ENCODE measurements around the gene FOSL1. TPM values are rescaled to one million over a fixed set of nuclear protein-coding genes. Genes with fewer than 3 reads are reported as not detected.

FOSL1 gene
- total RNA-seq, 2 donors from 2014 or later, result 18.7 to 24.8 TPM

DNA sequence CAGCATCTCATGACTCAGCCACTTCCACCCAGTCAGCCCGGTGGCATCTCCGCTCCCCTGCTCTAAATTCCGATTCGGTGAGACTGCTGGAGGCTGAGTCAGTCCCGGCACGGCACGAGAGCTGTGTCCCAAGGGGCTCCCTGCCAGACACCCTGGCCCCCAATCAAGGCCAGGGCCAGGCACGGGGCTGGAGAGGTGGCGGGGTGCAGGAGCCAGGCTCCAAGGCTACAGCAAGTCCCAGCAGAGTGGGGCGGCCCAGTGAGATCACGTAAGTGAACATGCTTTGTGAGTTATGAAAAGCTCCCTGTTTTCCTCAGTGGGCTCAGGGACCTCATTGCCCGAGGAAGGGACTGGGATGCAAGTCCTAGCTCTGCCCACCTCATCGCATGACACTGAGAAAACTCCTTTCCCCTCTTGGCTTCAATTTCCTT lies 15.6 kb upstream of the FOSL1 start:
- H3K4me1 Mint-ChIP-seq, result peaks cover 14% of the 10 kb centered on the region
- no peaks in the 10 kb centered on the region for H3K9me3 Mint-ChIP-seq
- ATAC-seq (replicated peaks), result no peak
- no peak overlapping the region for H3K27ac Mint-ChIP-seq
- H3K4me3 Mint-ChIP-seq, result no peak overlapping the region
- peaks cover 18% of the 10 kb centered on the region for H3K36me3 Mint-ChIP-seq (ENCODE audit: low read depth)
- H3K27me3 Mint-ChIP-seq, result no peaks in the 10 kb centered on the region

DNA sequence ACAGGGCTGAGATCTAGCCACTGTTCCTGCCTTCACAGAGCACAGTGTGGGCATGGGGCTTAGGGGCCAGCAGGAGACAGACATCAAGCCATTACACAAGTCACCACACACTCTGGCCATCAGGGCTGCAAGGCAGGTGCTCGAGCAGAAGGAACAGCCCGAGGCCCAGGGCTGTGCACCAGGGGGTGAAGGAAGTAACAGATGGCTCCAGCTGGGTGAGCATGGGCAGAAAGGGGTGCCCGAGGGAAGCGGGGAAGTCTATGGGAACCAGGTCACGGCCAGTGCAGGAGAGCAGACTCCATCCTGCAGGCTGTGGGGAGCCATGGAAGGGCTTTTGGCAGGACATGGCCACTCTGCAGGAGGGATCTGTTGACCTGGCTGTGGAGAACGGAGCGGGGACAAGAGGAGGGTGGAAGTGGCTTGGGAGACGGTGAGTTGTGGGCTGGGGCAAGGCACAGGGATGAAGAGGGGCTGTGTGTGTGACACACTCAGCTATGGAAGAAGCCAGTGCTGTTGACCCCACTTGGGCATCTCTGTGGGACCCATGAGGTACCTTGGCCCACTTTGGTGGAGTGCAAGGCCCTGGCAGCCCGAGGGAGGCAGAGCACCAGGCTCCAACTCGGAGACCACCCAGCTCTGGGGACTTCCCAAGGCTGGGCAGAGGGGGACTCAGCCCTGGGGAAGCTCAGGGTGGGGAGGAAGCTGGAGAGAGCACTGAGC lies 15.1 kb upstream of the FOSL1 start:
- H3K4me1 Mint-ChIP-seq, result peaks cover 14% of the 10 kb centered on the region
- peaks cover 16% of the 10 kb centered on the region for H3K36me3 Mint-ChIP-seq (ENCODE audit: low read depth)
- ATAC-seq (replicated peaks), result no peak
- H3K9me3 Mint-ChIP-seq, result no peaks in the 10 kb centered on the region
- H3K4me3 Mint-ChIP-seq, result no peak overlapping the region
- peak overlapping the region; percentile 48 for H3K27ac Mint-ChIP-seq
- no peaks in the 10 kb centered on the region for H3K27me3 Mint-ChIP-seq

DNA sequence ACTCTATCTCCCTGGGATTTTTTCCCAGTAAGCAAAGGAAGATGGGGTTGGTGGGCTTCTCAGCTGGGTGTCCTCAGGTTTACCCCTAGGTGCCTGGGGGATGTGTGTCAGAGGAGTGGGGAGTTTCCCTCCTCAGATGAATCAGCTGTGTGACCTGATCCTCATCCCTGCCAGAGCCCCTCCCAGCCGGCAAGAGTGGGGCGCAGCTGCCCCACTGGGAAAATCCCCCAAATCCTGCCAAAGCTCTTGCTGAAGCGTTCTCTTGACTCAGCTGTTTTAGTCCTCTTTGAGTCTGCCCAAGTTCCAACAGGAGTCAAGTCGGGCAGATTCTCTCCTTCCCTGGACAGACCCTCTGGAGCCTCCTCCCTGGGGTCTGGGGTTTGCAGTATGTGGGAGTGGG lies 12.7 kb upstream of the FOSL1 start:
- Mint-ChIP-seq H3K9me3 (no peaks in the 10 kb centered on the region), H3K4me3 (no peak overlapping the region), H3K36me3 (ENCODE audit: low read depth) (peaks cover 9% of the 10 kb centered on the region), H3K27ac (no peak overlapping the region), H3K27me3 (no peaks in the 10 kb centered on the region), H3K4me1 (peaks cover 14% of the 10 kb centered on the region)
- peak; percentile 82 for ATAC-seq (replicated peaks)

DNA sequence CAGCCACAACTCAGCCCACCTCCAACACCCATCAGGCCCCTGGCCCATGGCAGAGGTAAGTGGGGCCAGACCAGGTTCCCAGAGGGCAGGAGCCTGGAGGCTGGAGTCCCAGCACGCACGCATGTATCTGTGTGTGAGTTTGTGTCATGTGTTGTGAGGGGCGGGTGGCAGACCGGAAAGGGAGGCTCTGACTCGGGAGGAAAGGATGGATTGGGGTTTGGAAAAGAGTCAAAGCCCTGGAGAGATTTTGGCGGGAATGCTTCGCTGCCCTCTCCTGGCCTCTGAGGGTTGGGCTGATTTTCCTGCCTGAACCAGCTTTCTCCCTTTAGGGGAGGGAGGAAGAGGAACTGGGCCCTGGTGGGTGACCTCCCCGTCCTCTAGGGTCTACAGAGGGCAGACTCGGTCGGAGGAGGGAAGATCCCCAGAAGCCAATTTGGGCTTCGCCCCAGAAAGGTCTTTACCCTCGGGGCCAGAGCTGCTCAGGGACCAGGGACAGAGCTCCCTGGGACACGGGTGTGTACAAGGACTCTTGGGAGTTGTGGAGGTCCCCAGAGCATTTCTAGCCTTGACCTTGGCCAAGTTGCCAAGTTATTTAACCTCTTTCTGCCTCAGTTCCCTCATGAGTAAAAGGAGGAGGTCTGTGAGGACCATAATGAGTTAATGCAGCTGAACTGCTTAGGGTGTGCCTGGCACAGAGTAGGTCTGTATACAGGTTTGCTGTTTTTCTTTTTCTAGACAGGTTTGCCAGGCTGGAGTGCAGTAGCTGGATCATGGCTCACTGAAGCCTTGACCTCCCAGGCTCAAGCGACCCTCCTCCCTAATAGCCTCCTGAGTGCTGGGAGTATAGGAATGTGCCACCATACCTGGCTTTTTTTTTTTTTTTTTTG lies 11.7 kb upstream of the FOSL1 start:
- Mint-ChIP-seq H3K36me3 (ENCODE audit: low read depth) (peaks cover 4% of the 10 kb centered on the region), H3K4me3 (no peak overlapping the region), H3K27me3 (no peaks in the 10 kb centered on the region), H3K9me3 (no peaks in the 10 kb centered on the region), H3K4me1 (peaks cover 11% of the 10 kb centered on the region), H3K27ac (no peak overlapping the region)
- ATAC-seq (replicated peaks), result no peak

DNA sequence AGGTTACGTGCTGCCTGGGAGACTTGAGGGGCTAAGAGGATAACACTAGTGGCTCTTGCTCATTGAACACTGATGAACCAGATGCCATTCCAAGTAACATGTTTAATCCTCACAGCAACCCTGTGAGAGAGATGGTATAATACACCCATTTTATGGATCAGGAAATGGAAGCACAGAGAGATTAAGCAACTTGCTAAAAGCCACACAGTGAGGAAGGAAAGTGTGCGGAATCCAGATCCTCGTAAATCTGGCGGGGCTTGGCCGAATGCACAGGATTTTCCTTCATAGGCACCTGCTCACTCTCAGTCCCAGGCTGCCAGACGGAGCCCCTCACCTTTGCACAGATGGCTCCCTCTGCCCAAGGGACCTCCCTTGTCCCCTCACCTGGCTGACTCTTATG lies 7.7 kb upstream of the FOSL1 start:
- no peak overlapping the region for H3K4me3 Mint-ChIP-seq
- no peak for ATAC-seq (replicated peaks)
- H3K4me1 Mint-ChIP-seq, result no peaks in the 10 kb centered on the region
- H3K36me3 Mint-ChIP-seq (ENCODE audit: low read depth), result no peaks in the 10 kb centered on the region
- no peak overlapping the region for H3K27ac Mint-ChIP-seq
- H3K9me3 Mint-ChIP-seq, result no peaks in the 10 kb centered on the region
- H3K27me3 Mint-ChIP-seq, result no peaks in the 10 kb centered on the region

DNA sequence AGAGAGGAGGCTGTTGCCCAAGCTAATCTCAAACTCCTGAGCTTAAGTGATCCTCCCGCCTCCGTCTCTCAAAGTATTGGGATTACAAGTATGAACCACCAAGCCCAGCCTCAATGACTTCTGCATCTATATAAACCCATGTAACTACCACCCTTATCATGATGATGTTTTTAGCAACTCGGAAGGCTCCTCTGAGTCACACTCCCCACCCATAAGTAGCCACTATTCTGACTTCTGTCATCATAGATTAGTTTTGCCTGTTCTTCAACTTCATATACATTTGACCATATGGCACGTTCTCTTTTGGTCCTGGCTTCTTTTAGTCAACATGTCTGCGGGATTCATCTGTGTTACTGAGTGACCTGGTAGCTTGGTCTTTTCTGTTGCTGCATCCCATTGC lies 6.4 kb upstream of the FOSL1 start:
- H3K4me1 Mint-ChIP-seq, result no peaks in the 10 kb centered on the region
- no peaks in the 10 kb centered on the region for H3K27me3 Mint-ChIP-seq
- no peak overlapping the region for H3K4me3 Mint-ChIP-seq
- no peaks in the 10 kb centered on the region for H3K9me3 Mint-ChIP-seq
- no peak for ATAC-seq (replicated peaks)
- no peaks in the 10 kb centered on the region for H3K36me3 Mint-ChIP-seq (ENCODE audit: low read depth)
- H3K27ac Mint-ChIP-seq, result no peak overlapping the region

DNA sequence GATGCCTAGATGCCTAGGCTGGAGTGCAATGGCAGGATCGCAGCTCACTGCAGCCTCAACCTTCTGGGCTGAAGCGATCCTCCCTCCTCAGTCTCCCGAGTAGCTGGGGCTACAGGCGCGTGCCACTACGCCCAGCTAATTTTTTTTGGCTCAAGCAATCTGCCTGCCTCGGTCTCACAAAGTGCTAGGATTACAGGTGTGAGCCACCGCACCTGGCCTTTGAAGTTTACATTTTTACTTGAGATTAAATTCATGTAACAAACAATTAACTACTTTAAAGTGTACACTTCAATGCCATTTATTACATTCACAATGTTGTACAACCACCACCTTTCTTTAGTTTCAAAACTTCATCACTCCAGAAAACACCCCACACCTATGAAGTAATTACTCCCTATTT lies 3.5 kb upstream of the FOSL1 start:
- Mint-ChIP-seq H3K36me3 (ENCODE audit: low read depth) (peaks cover 5% of the 10 kb centered on the region), H3K4me1 (no peaks in the 10 kb centered on the region), H3K27ac (no peak overlapping the region), H3K9me3 (no peaks in the 10 kb centered on the region), H3K4me3 (no peak overlapping the region), H3K27me3 (no peaks in the 10 kb centered on the region)
- no peak for ATAC-seq (replicated peaks)

DNA sequence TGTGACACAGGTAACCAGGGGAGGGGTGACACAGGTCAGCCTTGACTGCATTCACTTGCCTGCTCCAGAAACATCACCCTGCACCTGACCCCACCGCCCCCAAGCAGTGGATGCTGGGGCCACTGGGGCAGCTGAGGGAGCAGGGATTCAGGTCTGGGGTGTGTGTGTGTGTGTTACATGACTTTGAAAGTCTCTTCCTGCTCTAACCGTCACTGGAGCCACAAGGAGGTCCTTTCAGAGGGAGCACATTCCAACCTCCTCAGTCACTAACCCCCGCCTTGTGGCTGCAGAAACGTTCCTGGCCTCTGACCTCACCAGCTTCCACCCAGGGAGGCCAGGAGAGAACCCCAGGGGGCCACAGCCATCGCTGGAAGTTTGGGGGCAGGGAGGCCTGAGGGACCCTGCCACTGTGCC lies 2.9 kb upstream of the FOSL1 start:
- ATAC-seq (replicated peaks), result no peak
- Mint-ChIP-seq H3K9me3 (no peaks in the 10 kb centered on the region), H3K4me3 (no peak overlapping the region), H3K27ac (no peak overlapping the region), H3K36me3 (ENCODE audit: low read depth) (peaks cover 11% of the 10 kb centered on the region), H3K4me1 (no peaks in the 10 kb centered on the region), H3K27me3 (no peaks in the 10 kb centered on the region)

DNA sequence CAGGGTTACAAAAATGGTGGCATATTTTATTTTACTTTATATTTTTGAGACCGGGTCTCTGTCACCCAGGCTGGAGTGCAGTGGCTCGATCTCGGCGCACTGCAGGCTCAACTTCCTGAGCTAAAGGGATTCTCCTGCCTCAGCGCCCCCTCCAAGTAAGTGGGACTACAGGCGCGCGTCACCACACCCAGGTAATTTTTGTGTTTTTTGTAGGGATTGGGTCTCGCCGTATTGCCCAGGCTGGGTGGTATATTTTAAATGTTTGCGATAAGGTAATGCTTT lies 652 bp upstream of the FOSL1 start:
- H3K27me3 Mint-ChIP-seq, result no peaks in the 10 kb centered on the region
- no peak for ATAC-seq (replicated peaks)
- H3K4me3 Mint-ChIP-seq, result peak overlapping the region; percentile 88
- peaks cover 6% of the 10 kb centered on the region for H3K4me1 Mint-ChIP-seq
- H3K9me3 Mint-ChIP-seq, result no peaks in the 10 kb centered on the region
- peak overlapping the region; percentile 30 for H3K27ac Mint-ChIP-seq
- peaks cover 34% of the 10 kb centered on the region for H3K36me3 Mint-ChIP-seq (ENCODE audit: low read depth)

DNA sequence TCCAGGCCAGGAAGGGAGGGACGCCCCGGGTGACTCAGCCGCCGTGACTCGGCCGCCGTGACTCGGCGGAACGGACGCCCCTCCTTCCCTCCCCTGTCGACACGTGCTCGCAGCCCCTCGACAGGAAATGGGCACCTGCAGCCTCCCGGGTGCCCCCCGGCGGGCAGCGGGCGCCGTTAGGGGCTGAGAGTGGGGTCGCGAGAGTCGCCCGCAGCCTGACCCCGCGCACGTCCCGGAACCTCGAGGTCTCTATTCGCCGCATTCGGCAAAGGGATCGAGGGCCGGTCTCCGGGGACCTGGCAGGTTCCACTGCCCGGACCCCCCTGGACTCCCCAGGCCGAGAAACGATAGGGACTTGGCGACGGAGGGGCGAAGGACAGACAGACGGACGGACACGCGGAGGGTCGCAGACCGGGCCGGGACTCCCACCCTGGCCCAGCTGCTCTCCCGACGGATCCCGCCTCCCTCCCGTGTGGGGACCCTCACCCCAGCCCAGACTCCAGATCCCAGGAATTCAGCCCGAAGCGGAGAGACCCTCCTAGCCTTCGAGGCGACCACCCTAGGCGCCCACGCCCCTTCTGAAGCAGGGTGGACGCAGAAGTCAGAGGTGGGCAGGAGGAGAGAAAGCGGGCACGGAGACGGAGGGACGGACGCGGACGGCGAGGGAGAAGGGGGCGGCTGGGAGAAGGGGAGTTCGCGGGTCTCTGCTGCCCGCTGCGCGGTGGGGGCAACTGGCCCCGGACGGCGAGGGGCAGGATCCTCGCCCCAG lies 648 bp downstream of the FOSL1 start:
- Mint-ChIP-seq H3K4me3 (peak overlapping the region; percentile 88), H3K27me3 (no peaks in the 10 kb centered on the region), H3K9me3 (no peaks in the 10 kb centered on the region), H3K36me3 (ENCODE audit: low read depth) (peaks cover 45% of the 10 kb centered on the region), H3K27ac (peak overlapping the region; percentile 91), H3K4me1 (peaks cover 14% of the 10 kb centered on the region)
- ATAC-seq (replicated peaks), result peak; percentile 37

DNA sequence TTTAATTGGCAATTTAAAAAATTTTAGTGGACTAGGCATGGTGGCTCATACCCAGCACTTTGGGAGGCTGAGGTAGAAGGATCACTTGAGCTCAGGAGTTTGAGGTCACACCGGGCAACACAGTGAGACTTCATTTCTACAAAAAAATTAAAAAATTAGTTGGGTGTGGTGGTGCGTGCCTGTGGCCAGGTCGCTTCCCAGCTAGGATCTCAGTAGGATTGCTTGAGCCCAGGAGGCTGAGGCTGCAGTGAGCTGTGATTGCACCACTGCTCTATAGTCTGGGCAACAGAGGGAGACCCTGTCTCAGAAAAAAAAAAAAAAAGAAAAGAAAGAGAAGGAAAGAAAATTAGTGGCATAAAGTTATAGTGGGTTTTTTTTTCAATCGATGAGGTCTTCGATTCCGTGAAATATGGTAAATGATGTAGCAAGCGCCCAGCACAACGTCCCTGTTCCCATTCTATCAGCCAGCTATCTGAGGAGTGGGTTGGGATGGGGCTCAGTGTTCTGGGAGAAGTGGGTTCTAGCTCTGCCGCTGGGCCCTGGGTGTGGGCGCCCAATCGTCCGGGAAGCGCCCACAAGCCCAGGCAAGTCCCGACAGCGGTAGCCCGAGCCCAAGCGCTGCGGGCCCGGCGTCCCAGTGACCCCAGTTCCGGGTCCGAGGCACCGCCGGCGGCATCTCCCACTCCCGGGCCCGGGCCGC lies 1.4 kb downstream of the FOSL1 start:
- Mint-ChIP-seq H3K9me3 (no peaks in the 10 kb centered on the region), H3K4me3 (peak overlapping the region; percentile 88), H3K36me3 (ENCODE audit: low read depth) (peaks cover 52% of the 10 kb centered on the region), H3K27ac (peak overlapping the region; percentile 91), H3K4me1 (peaks cover 19% of the 10 kb centered on the region), H3K27me3 (no peaks in the 10 kb centered on the region)
- ATAC-seq (replicated peaks), result no peak

DNA sequence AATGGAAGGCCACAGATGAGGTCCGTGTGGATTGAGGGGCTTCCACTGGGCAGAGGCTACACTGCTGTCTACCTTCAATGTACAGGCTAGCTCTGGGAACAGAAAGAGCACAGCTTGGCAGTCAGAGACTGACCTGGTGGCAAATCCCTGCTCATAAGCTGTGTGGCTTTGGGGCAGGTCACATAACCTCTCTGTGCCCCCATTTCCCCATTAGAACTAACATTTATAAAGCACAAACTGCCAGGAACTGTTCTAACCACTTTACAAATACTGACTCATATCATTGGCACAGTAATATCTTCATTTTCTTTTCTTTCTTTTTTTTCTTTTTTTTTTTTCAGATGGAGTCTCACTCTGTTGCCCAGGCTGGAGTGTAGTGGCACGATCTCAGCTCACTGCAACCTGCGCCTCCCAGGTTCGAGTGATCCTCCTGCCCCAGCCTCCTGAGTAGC lies 3.1 kb downstream of the FOSL1 start:
- ATAC-seq (replicated peaks), result no peak
- Mint-ChIP-seq H3K27me3 (no peaks in the 10 kb centered on the region), H3K4me3 (peak overlapping the region; percentile 88), H3K36me3 (ENCODE audit: low read depth) (peaks cover 70% of the 10 kb centered on the region), H3K4me1 (peaks cover 27% of the 10 kb centered on the region), H3K9me3 (no peaks in the 10 kb centered on the region), H3K27ac (peak overlapping the region; percentile 74)

DNA sequence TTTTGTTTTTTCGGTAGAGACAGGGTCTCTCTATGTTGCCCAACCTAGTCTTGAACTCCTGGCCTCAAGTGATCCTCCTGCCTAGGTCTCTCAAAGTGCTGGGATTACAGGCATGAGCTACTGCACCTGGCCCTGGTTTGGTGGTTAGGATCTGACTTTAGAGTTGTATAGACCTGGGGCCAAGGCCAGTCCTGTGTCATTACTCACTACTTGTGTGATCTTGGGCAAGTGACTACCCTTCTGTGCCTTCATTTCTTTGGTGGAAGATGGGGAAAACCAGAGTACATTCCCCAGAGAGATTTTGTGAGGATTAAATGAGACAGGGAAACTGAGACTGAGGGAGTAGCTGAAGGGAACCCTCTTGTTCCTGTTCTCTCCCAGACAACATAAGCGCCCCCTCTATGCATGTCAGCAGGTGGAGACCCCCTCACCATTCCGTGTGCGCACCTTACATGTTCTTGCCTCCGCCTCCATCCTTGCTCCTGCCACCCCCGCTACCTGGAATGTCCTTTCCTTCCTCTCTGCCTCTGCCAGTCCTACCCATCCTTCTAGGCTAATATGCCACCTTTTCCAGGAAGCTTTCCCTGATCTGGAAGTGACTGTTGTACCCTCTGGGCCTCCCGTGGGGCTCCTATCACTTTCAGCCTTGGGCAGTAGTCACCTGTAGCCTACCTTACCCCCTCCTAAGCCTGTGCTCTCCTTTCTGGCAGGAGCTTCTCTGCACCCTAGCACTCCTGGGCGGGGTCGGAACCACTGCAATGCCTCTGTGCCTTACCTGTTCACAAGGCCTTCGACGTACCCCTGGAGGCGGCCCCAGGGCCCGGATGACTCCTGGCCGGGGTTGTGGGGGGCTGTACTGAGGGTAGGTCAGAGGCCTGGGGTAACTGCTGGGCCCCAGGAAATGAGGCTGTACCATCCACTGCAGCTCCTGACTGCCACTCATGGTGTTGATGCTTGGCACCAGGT lies 3.9 kb downstream of the FOSL1 start:
- Mint-ChIP-seq H3K4me1 (peaks cover 27% of the 10 kb centered on the region), H3K27me3 (no peaks in the 10 kb centered on the region), H3K36me3 (ENCODE audit: low read depth) (peaks cover 77% of the 10 kb centered on the region), H3K9me3 (no peaks in the 10 kb centered on the region), H3K4me3 (peak overlapping the region; percentile 88), H3K27ac (peak overlapping the region; percentile 74)
- peak; percentile 14 for ATAC-seq (replicated peaks)

Measured in activated T-helper 17 cell treated with anti-CD3 and anti-CD28 coated beads, Interleukin-2, amount 50 U/mL, for 72 hours (primary cell).